Measurements from ENCODE around the gene SELL. TPM values are rescaled to one million over a fixed set of nuclear protein-coding genes. Genes with fewer than 3 reads are reported as not detected.

SELL gene
- polyA plus RNA-seq, 1 donor (not counting 4 experiments of a cell fraction or from before 2014, with no cell fraction given) = 0.08 TPM

GRCh38 chr1:169653873-169654272 lies 57.5 kb downstream of the SELL start:
- DNase-seq (ENCODE audit: low read depth, low spot score) (no peak), FAIRE-seq (no peak)
- Histone ChIP-seq H3K27me3 (ENCODE audit: control insufficient read depth, extremely low read depth, insufficient read depth, low read length) (no peaks in the 10 kb centered on the region), H2AFZ (ENCODE audit: control insufficient read depth, low read length) (no peak overlapping the region), H3K27ac (ENCODE audit: control insufficient read depth, insufficient read depth, low read length) (no peak overlapping the region), H3K9ac (ENCODE audit: control insufficient read depth, extremely low read depth, insufficient read depth, low read length) (no peak overlapping the region), H3K4me1 (ENCODE audit: control insufficient read depth, extremely low read depth, insufficient read depth, low read length) (no peaks in the 10 kb centered on the region), H3K79me2 (ENCODE audit: control insufficient read depth, insufficient read depth, low read length) (no peaks in the 10 kb centered on the region), H3K9me1 (ENCODE audit: control insufficient read depth, extremely low read depth, insufficient read depth, low read length) (no peaks in the 10 kb centered on the region), H3K4me2 (ENCODE audit: control insufficient read depth, extremely low read depth, insufficient read depth, low read depth, low read length) (no peak overlapping the region), H3K36me3 (ENCODE audit: control insufficient read depth in 2 of 2, extremely low read depth in 1 of 2, insufficient read depth in 2 of 2, low read length in 2 of 2) (no peaks in the 10 kb centered on the region), H3K4me3 (ENCODE audit: control insufficient read depth in 2 of 3, extremely low read depth in 1 of 3, insufficient read depth in 2 of 3, low read depth in 1 of 3, low read length in 3 of 3) (no peak overlapping the region), H4K20me1 (ENCODE audit: control insufficient read depth, extremely low read depth, insufficient read depth, low read length) (no peaks in the 10 kb centered on the region), H3K9me3 (ENCODE audit: control insufficient read depth, low read depth, low read length) (no peaks in the 10 kb centered on the region)
- TF ChIP-seq EZH2 (IDR thresholded peaks at IDR 0.05; ENCODE audit: low read length) = no peak
- TF ChIP-seq, protein P1, sequence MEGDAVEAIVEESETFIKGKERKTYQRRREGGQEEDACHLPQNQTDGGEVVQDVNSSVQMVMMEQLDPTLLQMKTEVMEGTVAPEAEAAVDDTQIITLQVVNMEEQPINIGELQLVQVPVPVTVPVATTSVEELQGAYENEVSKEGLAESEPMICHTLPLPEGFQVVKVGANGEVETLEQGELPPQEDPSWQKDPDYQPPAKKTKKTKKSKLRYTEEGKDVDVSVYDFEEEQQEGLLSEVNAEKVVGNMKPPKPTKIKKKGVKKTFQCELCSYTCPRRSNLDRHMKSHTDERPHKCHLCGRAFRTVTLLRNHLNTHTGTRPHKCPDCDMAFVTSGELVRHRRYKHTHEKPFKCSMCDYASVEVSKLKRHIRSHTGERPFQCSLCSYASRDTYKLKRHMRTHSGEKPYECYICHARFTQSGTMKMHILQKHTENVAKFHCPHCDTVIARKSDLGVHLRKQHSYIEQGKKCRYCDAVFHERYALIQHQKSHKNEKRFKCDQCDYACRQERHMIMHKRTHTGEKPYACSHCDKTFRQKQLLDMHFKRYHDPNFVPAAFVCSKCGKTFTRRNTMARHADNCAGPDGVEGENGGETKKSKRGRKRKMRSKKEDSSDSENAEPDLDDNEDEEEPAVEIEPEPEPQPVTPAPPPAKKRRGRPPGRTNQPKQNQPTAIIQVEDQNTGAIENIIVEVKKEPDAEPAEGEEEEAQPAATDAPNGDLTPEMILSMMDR (optimal IDR thresholded peaks at IDR 0.05 in 1 of 3, IDR thresholded peaks at IDR 0.05 in 1 of 3, conservative IDR thresholded peaks at IDR 0.05 in 1 of 3; ENCODE audit: extremely low read depth in 1 of 3, insufficient read depth in 2 of 3, low read length in 3 of 3) = no peak
- dilution Hi-C loops (cut with MboI; ENCODE audit: extremely low pct_ligation_motif_present, low sequenced_read_pairs) = no loop called here

GRCh38 chr1:169651035-169651434 lies 60.4 kb downstream of the SELL start:
- Histone ChIP-seq H3K4me1 (ENCODE audit: control insufficient read depth, extremely low read depth, insufficient read depth, low read length) (no peaks in the 10 kb centered on the region), H2AFZ (ENCODE audit: control insufficient read depth, low read length) (no peak overlapping the region), H3K9ac (ENCODE audit: control insufficient read depth, extremely low read depth, insufficient read depth, low read length) (no peak overlapping the region), H3K4me3 (ENCODE audit: control insufficient read depth in 2 of 3, extremely low read depth in 1 of 3, insufficient read depth in 2 of 3, low read depth in 1 of 3, low read length in 3 of 3) (no peak overlapping the region), H3K27me3 (ENCODE audit: control insufficient read depth, extremely low read depth, insufficient read depth, low read length) (peaks cover 3% of the 10 kb centered on the region), H3K4me2 (ENCODE audit: control insufficient read depth, extremely low read depth, insufficient read depth, low read depth, low read length) (no peak overlapping the region), H4K20me1 (ENCODE audit: control insufficient read depth, extremely low read depth, insufficient read depth, low read length) (no peaks in the 10 kb centered on the region), H3K27ac (ENCODE audit: control insufficient read depth, insufficient read depth, low read length) (no peak overlapping the region), H3K9me3 (ENCODE audit: control insufficient read depth, low read depth, low read length) (no peaks in the 10 kb centered on the region), H3K79me2 (ENCODE audit: control insufficient read depth, insufficient read depth, low read length) (no peaks in the 10 kb centered on the region), H3K9me1 (ENCODE audit: control insufficient read depth, extremely low read depth, insufficient read depth, low read length) (no peaks in the 10 kb centered on the region), H3K36me3 (ENCODE audit: control insufficient read depth in 2 of 2, extremely low read depth in 1 of 2, insufficient read depth in 2 of 2, low read length in 2 of 2) (no peaks in the 10 kb centered on the region)
- DNase-seq (ENCODE audit: low read depth, low spot score) (no peak), FAIRE-seq (no peak)
- dilution Hi-C loops (cut with MboI; ENCODE audit: extremely low pct_ligation_motif_present, low sequenced_read_pairs) = no loop called here
- TF ChIP-seq, protein P1 (optimal IDR thresholded peaks at IDR 0.05 in 1 of 3, IDR thresholded peaks at IDR 0.05 in 1 of 3, conservative IDR thresholded peaks at IDR 0.05 in 1 of 3; ENCODE audit: extremely low read depth in 1 of 3, insufficient read depth in 2 of 3, low read length in 3 of 3) = no peak
- no peak for TF ChIP-seq EZH2 (IDR thresholded peaks at IDR 0.05; ENCODE audit: low read length)

All from keratinocyte (primary cell).